Measurements from ENCODE around the gene PTPRJ. TPM values are rescaled to one million over a fixed set of nuclear protein-coding genes. Genes with fewer than 3 reads are reported as not detected.

PTPRJ gene
- total RNA-seq, 1 donor from 2014 or later: 22.9 TPM

- Histone ChIP-seq H3K4me3 (ENCODE audit: insufficient read depth, low read depth, low read length) (no peak overlapping the region), H3K27ac (ENCODE audit: low read depth, low read length) (no peak overlapping the region), H3K9ac (ENCODE audit: low read length) (no peak overlapping the region), H3K9me3 (ENCODE audit: insufficient read depth, low read depth, low read length) (no peaks in the 10 kb centered on the region), H4K20me1 (ENCODE audit: insufficient read depth, low read length) (no peaks in the 10 kb centered on the region), H3K79me2 (ENCODE audit: insufficient read depth, low read length) (no peaks in the 10 kb centered on the region), H3K4me2 (ENCODE audit: low read length) (no peak overlapping the region), H3K27me3 (ENCODE audit: insufficient read depth, low read length) (no peaks in the 10 kb centered on the region), H3K36me3 (ENCODE audit: insufficient read depth, low read length) (peaks cover 13% of the 10 kb centered on the region), H3K4me1 (ENCODE audit: insufficient read depth, low read length) (peaks cover 17% of the 10 kb centered on the region), H2AFZ (ENCODE audit: low read depth, low read length) (no peak overlapping the region)
- H3K27ac Mint-ChIP-seq (ENCODE audit: unreplicated experiment): no peak overlapping the region
- FAIRE-seq (no peak), DNase-seq (ENCODE audit: low read depth) (no peak)
- H3K27me3 Mint-ChIP-seq (ENCODE audit: low read depth, unreplicated experiment): no peaks in the 10 kb centered on the region
- TF ChIP-seq CTCF (IDR thresholded peaks at IDR 0.05; ENCODE audit: insufficient read depth, low read depth, low read length): no peak
- no peak for TF ChIP-seq EZH2 (IDR thresholded peaks at IDR 0.05; ENCODE audit: insufficient read depth, low read length)
- no peaks in the 10 kb centered on the region for H3K4me1 Mint-ChIP-seq (ENCODE audit: low read depth, unreplicated experiment)
- H3K9me3 Mint-ChIP-seq (ENCODE audit: unreplicated experiment): no peaks in the 10 kb centered on the region
- peaks cover 13% of the 10 kb centered on the region for H3K36me3 Mint-ChIP-seq (ENCODE audit: low read depth, unreplicated experiment)
- H3K4me3 Mint-ChIP-seq (ENCODE audit: unreplicated experiment): no peak overlapping the region
These were observed 185.1 kb downstream of the PTPRJ start for GRCh38 chr11:48165426-48165825.

GRCh38 chr11:48167380-48167779 is 187.0 kb downstream of the PTPRJ start:
- Histone ChIP-seq H3K79me2 (ENCODE audit: insufficient read depth, low read length) (no peaks in the 10 kb centered on the region), H3K9ac (ENCODE audit: low read length) (no peak overlapping the region), H2AFZ (ENCODE audit: low read depth, low read length) (no peak overlapping the region), H3K4me2 (ENCODE audit: low read length) (no peak overlapping the region), H3K27ac (ENCODE audit: low read depth, low read length) (no peak overlapping the region), H3K9me3 (ENCODE audit: insufficient read depth, low read depth, low read length) (no peaks in the 10 kb centered on the region), H3K4me1 (ENCODE audit: insufficient read depth, low read length) (peaks cover 18% of the 10 kb centered on the region), H3K36me3 (ENCODE audit: insufficient read depth, low read length) (peaks cover 9% of the 10 kb centered on the region), H3K27me3 (ENCODE audit: insufficient read depth, low read length) (no peaks in the 10 kb centered on the region), H3K4me3 (ENCODE audit: insufficient read depth, low read depth, low read length) (no peak overlapping the region), H4K20me1 (ENCODE audit: insufficient read depth, low read length) (no peaks in the 10 kb centered on the region)
- Mint-ChIP-seq H3K36me3 (ENCODE audit: low read depth, unreplicated experiment) (peaks cover 13% of the 10 kb centered on the region), H3K4me1 (ENCODE audit: low read depth, unreplicated experiment) (peaks cover 2% of the 10 kb centered on the region), H3K27ac (ENCODE audit: unreplicated experiment) (no peak overlapping the region), H3K9me3 (ENCODE audit: unreplicated experiment) (no peaks in the 10 kb centered on the region), H3K27me3 (ENCODE audit: low read depth, unreplicated experiment) (no peaks in the 10 kb centered on the region), H3K4me3 (ENCODE audit: unreplicated experiment) (no peak overlapping the region)
- no peak for FAIRE-seq
- TF ChIP-seq EZH2 (IDR thresholded peaks at IDR 0.05; ENCODE audit: insufficient read depth, low read length): no peak
- TF ChIP-seq CTCF (IDR thresholded peaks at IDR 0.05; ENCODE audit: insufficient read depth, low read depth, low read length): no peak
- peak; percentile 14 for DNase-seq (ENCODE audit: low read depth)

- no peak for FAIRE-seq
- Histone ChIP-seq H3K9ac (ENCODE audit: low read length) (no peak overlapping the region), H3K27ac (ENCODE audit: low read depth, low read length) (no peak overlapping the region)
These were observed 188.5 kb downstream of the PTPRJ start for GRCh38 chr11:48168815-48169214.

More at GRCh38 chr11:48168815-48169214, 188.5 kb downstream of the PTPRJ start:
- H3K27me3 Mint-ChIP-seq (ENCODE audit: low read depth, unreplicated experiment): no peaks in the 10 kb centered on the region
- H3K4me3 Mint-ChIP-seq (ENCODE audit: unreplicated experiment): no peak overlapping the region
- H3K27me3 ChIP-seq (ENCODE audit: insufficient read depth, low read length): no peaks in the 10 kb centered on the region
- peaks cover 18% of the 10 kb centered on the region for H3K4me1 ChIP-seq (ENCODE audit: insufficient read depth, low read length)
- no peak for TF ChIP-seq CTCF (IDR thresholded peaks at IDR 0.05; ENCODE audit: insufficient read depth, low read depth, low read length)
- no peak for TF ChIP-seq EZH2 (IDR thresholded peaks at IDR 0.05; ENCODE audit: insufficient read depth, low read length)
- no peak overlapping the region for H3K27ac Mint-ChIP-seq (ENCODE audit: unreplicated experiment)
- H3K4me1 Mint-ChIP-seq (ENCODE audit: low read depth, unreplicated experiment): peaks cover 2% of the 10 kb centered on the region
- H4K20me1 ChIP-seq (ENCODE audit: insufficient read depth, low read length): no peaks in the 10 kb centered on the region
- H3K9me3 ChIP-seq (ENCODE audit: insufficient read depth, low read depth, low read length): no peaks in the 10 kb centered on the region
- H3K4me3 ChIP-seq (ENCODE audit: insufficient read depth, low read depth, low read length): no peak overlapping the region
- H3K79me2 ChIP-seq (ENCODE audit: insufficient read depth, low read length): no peaks in the 10 kb centered on the region
- H3K36me3 ChIP-seq (ENCODE audit: insufficient read depth, low read length): peaks cover 4% of the 10 kb centered on the region
- H3K36me3 Mint-ChIP-seq (ENCODE audit: low read depth, unreplicated experiment): peaks cover 10% of the 10 kb centered on the region
- H3K4me2 ChIP-seq (ENCODE audit: low read length): peak overlapping the region; percentile 60
- H2AFZ ChIP-seq (ENCODE audit: low read depth, low read length): no peak overlapping the region
- no peaks in the 10 kb centered on the region for H3K9me3 Mint-ChIP-seq (ENCODE audit: unreplicated experiment)
- no peak for DNase-seq (ENCODE audit: low read depth)

Measured in astrocyte (in vitro differentiated cells and primary cell).